HG03139 (cell line): ENCODE data around the gene CCNE1.

ENCODE experiments used
- ATAC-seq: cut with Tn5 transposase; IDR thresholded peaks from one replicate; pipeline ENCODE4 v1.9.1; 2021; ENCODE audit not compliant: unreplicated experiment

Gene CCNE1

DNA sequence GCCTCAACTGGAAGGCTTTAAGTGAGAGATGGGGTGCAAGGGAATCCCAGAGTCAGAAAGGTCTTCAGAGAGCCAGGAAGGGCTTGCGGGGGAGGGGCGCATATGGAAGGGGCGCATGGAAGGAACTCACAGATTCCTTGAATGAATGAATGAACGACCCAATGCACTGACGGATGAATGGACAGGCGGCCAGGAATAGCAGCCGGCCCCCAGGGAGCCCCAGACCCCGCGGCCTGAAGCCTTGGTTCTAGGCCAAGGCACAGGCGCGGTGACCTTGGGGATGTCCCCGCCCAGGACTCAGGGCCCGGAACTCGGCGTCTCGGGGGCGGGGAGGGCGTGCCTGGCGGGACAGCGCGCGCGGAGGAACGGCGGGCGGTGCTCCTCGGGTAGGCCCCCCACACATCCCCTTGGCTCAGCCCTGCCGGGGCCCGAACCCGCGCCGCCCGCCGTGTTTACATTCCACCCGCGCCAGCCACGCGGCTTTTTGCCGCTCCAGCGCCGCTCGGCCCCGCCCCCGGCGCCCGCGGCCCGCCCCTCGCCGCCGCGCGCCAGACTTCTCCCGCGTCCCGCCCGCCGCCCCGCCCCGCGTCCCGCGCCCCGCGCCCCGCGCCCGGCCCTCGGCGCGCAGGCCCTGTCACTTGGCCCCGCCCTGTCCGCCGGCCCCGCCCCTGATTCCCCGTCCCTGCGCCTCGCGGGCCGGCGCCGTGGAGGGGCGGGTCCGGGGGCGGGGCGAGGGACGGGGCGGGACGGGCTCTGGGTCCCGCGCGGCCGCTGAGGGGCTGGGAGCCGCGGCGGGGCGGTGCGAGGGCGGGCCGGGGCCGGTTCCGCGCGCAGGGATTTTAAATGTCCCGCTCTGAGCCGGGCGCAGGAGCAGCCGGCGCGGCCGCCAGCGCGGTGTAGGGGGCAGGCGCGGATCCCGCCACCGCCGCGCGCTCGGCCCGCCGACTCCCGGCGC, at the start of gene CCNE1:
TSS of gene CCNE1 (plus strand) at position 867 of the 955 bp plus-strand sequence. CDS start 565 bp downstream, outside the sequence.
- peak; percentile 73 for ATAC-seq

- no peak for ATAC-seq
Observed at GRCh38 chr19:29763196-29763595, 48.6 kb upstream of the CCNE1 start.

GRCh38 chr19:29764361-29764760, 47.4 kb upstream of the CCNE1 start:
- ATAC-seq: no peak

GRCh38 chr19:29766100-29766499, 45.7 kb upstream of the CCNE1 start:
- ATAC-seq: no peak

- ATAC-seq: no peak
Observed at GRCh38 chr19:29767039-29767735, 44.6 kb upstream of the CCNE1 start.

DNA sequence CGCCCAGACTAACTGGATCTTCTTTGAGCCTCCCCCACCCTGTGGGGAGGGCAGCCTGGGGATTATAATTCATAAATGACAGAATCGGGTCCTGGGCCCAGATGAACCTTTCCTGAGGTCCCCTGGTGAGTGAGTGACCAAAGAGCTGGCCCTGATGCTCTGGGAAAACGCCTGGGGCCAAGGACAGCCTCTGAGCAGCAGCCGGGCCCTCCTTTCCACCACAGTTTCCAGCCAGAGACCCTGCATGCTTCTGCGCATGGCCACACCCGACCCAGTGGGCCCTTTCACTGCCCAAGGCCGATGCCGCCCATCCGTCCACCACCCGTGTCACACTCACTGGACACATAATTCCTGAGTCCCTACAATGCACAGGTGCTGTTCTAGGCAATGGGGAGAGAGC, 43.6 kb upstream of the CCNE1 start:
- no peak for ATAC-seq

DNA sequence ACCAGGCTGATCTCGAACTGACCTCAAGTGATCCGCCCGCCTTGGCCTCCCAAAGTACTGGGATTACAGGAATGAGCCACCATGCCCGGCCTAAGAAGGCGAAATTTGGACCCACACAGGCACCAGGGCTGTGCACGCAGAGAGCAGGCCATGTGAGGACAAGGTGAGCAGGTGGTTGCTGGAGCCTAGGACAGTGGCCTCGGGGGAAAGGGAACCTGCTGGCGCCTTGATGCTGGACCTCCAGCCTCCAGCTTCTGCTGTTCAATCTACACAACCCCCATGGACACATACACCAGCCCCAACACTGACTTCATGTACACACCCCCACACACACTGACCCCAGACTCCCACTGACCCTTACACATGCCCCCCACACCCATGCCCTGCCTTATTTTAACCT, 41.8 kb upstream of the CCNE1 start:
- no peak for ATAC-seq

DNA sequence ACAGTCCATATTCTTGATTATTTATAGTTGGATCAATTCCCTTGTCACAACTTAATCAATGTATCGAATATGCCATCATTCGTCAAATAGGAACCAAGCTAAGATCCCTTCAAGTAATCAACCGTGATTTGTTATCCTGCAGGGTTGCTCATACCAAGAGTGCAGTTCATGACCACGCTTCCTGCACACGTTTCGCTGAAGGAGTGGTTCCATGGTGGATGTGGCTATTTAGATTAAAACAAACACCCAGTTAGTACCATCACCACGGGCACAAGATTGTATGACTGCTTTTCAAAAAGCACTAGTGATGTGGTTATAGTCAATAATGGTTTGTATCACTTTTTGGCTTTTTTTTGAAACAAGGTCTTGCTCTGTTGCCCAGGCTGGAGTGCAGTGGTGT, 41.1 kb upstream of the CCNE1 start:
- ATAC-seq: no peak

- no peak for ATAC-seq
Observed at GRCh38 chr19:29771708-29772414, 39.9 kb upstream of the CCNE1 start.

- no peak for ATAC-seq
Observed at GRCh38 chr19:29772696-29773095, 39.1 kb upstream of the CCNE1 start.

- ATAC-seq: no peak
Observed at GRCh38 chr19:29773141-29773540, 38.6 kb upstream of the CCNE1 start.

DNA sequence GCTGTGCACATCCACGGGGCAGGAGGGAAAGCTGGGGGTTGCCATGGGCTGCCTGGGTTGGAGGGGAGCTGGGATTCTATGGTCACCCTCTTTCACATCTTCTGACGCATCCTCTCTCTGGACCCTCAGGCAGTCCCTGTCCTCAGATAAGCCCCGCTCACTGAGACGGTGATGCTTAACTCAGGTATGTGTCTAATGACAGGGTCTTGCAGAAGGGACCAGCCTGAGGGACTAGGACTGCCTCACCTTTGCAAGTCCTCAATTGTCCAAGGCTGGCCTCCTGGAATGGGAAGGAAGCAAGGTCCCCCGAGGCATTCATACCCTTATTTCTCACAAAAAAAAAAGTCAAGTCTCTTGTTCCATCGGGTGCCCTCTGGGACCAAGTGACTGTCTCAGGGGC, 37.7 kb upstream of the CCNE1 start:
- ATAC-seq: no peak

GRCh38 chr19:29777781-29778309, 33.9 kb upstream of the CCNE1 start:
- ATAC-seq: no peak

DNA sequence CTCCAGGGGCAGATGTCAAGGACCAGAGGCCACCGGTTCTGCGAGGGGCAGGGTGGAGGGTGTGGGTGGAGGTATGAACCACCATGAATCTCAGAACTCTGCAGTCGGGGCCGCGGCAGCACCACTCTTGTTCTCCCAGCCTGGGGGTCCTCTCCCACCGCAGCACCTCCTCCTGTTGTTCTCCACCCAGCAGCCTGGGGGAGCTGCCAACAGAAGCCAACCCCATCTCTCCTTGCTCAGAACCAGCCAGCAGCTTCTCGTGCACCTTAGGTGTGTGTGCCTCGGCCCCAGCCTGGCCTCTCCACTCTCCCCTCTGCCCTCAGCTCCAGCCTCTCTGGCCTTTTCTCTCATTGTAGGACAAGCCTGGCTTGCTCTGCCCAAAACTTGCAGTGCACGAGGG, 31.9 kb upstream of the CCNE1 start:
- no peak for ATAC-seq

DNA sequence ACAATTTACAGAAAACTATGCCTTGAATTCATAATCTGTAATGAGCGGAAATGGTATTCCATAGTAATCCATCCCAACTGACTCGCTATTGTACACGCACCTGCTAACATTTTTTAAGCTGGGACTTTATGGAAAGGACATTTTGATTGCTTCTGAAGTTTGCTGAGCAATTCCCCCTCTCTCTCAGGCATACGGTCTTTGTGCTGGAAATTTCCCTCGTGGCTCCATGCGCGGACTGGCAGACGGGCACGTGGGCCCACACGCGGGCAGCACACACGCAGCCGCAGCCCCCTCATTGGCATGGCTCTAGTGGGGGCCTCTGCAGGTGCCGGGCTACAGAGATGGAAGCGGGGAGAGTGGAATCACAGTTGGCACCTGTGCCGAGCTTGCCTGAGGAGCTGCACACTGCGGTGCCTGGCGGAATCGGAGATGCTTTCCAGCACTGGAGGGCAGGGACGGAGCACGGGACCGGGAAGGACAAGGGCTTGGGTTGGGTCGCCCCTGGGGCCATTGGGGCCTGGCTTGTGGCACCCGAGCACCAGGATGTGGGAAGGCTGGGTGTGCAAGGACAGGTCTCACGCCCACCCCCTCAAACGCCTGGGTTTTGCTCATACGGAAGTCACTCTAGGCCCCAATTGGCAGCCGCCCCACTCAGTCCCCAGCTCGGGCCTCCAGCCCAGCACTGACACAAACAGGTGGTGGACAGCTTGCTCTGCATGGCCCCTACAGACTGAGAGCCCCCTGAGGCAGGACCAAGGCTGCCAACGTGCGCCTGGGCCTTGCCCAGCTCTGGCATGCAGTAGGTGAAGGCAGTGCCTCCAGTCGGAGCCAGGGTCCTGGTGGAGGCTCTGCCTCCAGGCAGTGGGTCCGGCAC, 30.2 kb upstream of the CCNE1 start:
- ATAC-seq: no peak

GRCh38 chr19:29782260-29782580, 29.6 kb upstream of the CCNE1 start:
- no peak for ATAC-seq

DNA sequence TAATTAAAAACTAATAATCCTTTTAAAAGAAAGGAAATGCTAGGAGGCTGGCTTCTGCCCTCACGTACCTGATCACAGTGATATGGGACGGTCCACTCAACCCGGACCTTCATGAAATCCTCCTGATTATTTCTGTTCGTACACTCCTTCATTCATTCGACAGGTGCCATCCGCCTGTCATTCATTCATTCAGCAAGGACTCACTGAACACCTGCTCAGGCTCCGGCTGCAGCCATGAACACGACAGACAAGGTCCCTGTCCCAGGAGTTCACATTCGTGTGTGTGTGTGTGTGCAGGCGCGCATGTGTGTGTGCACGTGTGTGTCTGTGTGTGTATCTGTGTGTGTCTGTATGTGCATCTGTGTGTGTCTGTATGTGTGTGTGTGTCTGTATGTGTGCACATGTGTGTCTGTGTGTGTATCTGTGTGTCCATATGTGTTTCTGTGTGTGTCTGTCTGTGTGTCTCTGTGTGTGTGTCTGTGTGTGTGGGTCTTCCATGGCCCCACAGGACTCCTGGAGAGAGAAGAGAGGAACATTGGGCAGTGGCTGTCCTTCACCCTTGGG, 28.1 kb upstream of the CCNE1 start:
- ATAC-seq: no peak

DNA sequence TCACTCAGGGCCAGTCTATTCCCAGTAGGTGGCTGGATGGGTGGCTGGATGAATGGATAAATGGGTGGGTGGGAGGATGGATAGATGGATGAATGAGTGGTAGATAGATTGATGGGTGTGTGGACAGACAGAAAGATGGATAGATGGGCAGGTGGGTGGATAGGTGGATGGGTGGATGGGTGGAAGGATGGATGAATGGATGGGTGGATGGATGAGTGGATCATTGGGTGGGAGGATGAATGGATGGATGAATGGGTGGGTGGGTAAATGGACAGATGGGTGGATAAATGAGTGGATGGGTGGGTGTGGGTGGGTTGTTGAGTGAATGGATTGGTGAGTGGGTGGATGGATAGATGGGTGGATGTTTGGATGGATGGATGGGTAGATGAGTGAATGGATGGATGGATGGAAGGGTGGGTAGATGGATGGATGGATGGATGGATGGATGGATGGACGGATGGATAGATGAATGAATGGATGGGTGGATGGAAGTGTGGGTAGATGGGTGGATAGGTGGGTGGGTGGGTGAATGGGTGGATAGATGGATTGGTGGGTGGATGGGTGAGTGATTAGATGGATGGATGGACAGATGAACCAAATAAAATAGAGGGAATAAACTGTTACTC, 27.1 kb upstream of the CCNE1 start:
- no peak for ATAC-seq

DNA sequence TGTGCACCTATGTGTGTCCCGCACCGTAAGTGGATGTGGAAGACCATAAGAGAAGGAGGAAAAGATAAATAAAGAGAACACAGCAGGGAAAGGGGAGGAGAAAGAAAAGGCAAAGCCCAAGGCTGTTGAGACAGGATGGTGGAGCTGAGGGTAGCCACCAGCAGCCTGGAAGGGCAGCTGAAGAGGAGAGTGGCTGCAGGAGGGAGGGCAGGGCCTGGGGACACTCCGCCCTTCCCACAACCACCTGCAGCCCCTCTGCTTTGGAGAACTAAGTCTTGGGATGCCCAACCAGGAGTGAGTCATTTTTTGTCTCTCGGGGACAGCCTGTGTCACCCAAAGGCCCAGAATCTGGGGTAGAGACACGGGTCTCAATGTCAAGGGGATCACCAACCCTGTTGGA, 26.4 kb upstream of the CCNE1 start:
- ATAC-seq: no peak
